ENCODE data around the gene OLFM2.

DNA sequence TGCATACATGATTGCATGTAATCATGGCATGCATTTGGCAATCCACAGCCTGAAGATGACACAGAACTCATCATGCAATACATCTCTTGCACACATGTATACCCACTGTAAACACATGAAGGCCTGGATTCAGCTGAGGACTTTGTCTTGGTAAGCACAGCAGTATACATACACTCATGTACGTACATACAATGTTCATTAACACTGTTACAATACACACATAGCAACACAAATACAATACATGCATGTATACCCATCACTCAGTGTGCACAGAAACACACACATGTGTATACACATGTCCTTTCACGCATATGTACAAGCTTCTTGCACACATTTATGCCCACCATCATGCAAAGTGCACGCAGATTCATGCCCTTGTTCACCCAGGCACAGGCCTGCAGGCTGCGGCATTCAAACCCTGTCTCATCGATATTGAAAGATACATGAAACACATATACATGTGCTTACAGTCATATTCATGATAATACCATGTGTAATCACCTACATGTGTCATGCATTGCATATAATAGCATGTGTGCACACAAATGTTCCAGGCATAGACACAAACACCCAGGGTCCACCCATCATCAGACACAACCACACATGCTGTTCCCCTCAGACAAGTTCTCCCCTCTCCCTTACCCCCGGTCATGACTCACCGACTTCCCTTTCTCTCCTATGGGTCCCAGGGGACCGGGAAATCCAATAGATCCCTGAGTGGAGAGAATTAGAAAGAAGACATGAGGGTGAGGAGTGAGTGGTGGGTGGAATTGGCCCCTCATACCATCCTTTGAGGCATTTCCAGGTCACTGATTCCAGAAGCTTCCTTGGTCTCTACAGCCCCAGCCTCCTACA lies 45.3 kb upstream of the OLFM2 start:
- TF ChIP-seq TAF1 (IDR thresholded peaks at IDR 0.05; ENCODE audit: low read depth): no peak
- no peak for TF ChIP-seq NFIC (IDR thresholded peaks at IDR 0.05)
- no peak for TF ChIP-seq RAD21 (IDR thresholded peaks at IDR 0.05; ENCODE audit: low read depth)
- TF ChIP-seq EP300 (IDR thresholded peaks at IDR 0.05; ENCODE audit: borderline replicate concordance): no peak
- TF ChIP-seq, protein P1, sequence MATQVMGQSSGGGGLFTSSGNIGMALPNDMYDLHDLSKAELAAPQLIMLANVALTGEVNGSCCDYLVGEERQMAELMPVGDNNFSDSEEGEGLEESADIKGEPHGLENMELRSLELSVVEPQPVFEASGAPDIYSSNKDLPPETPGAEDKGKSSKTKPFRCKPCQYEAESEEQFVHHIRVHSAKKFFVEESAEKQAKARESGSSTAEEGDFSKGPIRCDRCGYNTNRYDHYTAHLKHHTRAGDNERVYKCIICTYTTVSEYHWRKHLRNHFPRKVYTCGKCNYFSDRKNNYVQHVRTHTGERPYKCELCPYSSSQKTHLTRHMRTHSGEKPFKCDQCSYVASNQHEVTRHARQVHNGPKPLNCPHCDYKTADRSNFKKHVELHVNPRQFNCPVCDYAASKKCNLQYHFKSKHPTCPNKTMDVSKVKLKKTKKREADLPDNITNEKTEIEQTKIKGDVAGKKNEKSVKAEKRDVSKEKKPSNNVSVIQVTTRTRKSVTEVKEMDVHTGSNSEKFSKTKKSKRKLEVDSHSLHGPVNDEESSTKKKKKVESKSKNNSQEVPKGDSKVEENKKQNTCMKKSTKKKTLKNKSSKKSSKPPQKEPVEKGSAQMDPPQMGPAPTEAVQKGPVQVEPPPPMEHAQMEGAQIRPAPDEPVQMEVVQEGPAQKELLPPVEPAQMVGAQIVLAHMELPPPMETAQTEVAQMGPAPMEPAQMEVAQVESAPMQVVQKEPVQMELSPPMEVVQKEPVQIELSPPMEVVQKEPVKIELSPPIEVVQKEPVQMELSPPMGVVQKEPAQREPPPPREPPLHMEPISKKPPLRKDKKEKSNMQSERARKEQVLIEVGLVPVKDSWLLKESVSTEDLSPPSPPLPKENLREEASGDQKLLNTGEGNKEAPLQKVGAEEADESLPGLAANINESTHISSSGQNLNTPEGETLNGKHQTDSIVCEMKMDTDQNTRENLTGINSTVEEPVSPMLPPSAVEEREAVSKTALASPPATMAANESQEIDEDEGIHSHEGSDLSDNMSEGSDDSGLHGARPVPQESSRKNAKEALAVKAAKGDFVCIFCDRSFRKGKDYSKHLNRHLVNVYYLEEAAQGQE (IDR thresholded peaks at IDR 0.05; ENCODE audit: low read depth): no peak
- TF ChIP-seq CREB1 (IDR thresholded peaks at IDR 0.05; ENCODE audit: low read depth): no peak
- no peak for TF ChIP-seq YY1 (IDR thresholded peaks at IDR 0.05; ENCODE audit: low read depth)
- TF ChIP-seq TCF12 (IDR thresholded peaks at IDR 0.05; ENCODE audit: low read depth): no peak

All from Ishikawa (cell line).